IgD-negative memory B cell (primary cell): Measurements from ENCODE around the gene ORMDL3. TPM values are rescaled to one million over a fixed set of nuclear protein-coding genes. Genes with fewer than 3 reads are reported as not detected.

Experiments
- H3K27ac Mint-ChIP-seq, 3 donors: one replicate each; pipeline ENCODE4 v1.8.0; 2020 to 2022; ENCODE audit warnings: mild to moderate bottlenecking in 3 of 3, mixed read lengths in 3 of 3, moderate library complexity in 1 of 3
- H3K27me3 Mint-ChIP-seq: one replicate; pipeline ENCODE4 v1.8.0; 2021; ENCODE audit warnings: mixed read lengths
- H3K36me3 Mint-ChIP-seq: one replicate; pipeline ENCODE4 v1.8.0; 2020; ENCODE audit warnings: mild to moderate bottlenecking, mixed read lengths
- H3K4me1 Mint-ChIP-seq, 3 donors: one replicate each; pipeline ENCODE4 v1.8.0; 2020 to 2022; ENCODE audit warnings: mixed read lengths in 3 of 3, mild to moderate bottlenecking in 1 of 3
- H3K4me3 Mint-ChIP-seq, 4 donors: one replicate each; pipeline ENCODE4 v1.8.0; 2020 to 2022; ENCODE audit warnings: mild to moderate bottlenecking in 4 of 4, mixed read lengths in 4 of 4, moderate library complexity in 3 of 4
- H3K9me3 Mint-ChIP-seq, 3 donors: one replicate each; pipeline ENCODE4 v1.8.0; 2020 to 2021; ENCODE audit warnings: mixed read lengths in 3 of 3, mild to moderate bottlenecking in 1 of 3
- polyA plus RNA-seq: library from polyadenylated mRNA; unstranded; fragments of 300-500 nt; fragmentation: Illumina TruSeq; gene quantifications from one replicate; pipeline ENCODE4 v1.2.3, GENCODE V29; 2021

Gene ORMDL3
- polyA plus RNA-seq, 1 donor from 2014 or later, result 182 TPM

GRCh38 chr17:39938140-39938869 is 10.9 kb upstream of the ORMDL3 start:
- Mint-ChIP-seq H3K27ac (no peak overlapping the region), H3K4me3 (no peak overlapping the region), H3K4me1 (peaks cover 10 to 18% (median 11%) of the 10 kb centered on the region in 3 donors), H3K36me3 (peaks cover 2% of the 10 kb centered on the region), H3K9me3 (no peaks in the 10 kb centered on the region), H3K27me3 (no peaks in the 10 kb centered on the region)

GRCh38 chr17:39937447-39937846 is 10.0 kb upstream of the ORMDL3 start:
- no peaks in the 10 kb centered on the region for H3K9me3 Mint-ChIP-seq

GRCh38 chr17:39935909-39936308 is 8.5 kb upstream of the ORMDL3 start:
- peak overlapping the region in 1 of 4 donors; percentile 38 for H3K4me3 Mint-ChIP-seq
- H3K27ac Mint-ChIP-seq, result no peak overlapping the region
- H3K9me3 Mint-ChIP-seq, result no peaks in the 10 kb centered on the region
- no peaks in the 10 kb centered on the region for H3K27me3 Mint-ChIP-seq
- peaks cover 10 to 20% (median 11%) of the 10 kb centered on the region in 3 donors for H3K4me1 Mint-ChIP-seq
- no peaks in the 10 kb centered on the region for H3K36me3 Mint-ChIP-seq

More at GRCh38 chr17:39937447-39937846, 10.0 kb upstream of the ORMDL3 start:
- Mint-ChIP-seq H3K27ac (no peak overlapping the region), H3K4me1 (peaks cover 10 to 20% (median 11%) of the 10 kb centered on the region in 3 donors), H3K36me3 (peaks cover 2% of the 10 kb centered on the region), H3K27me3 (no peaks in the 10 kb centered on the region), H3K4me3 (peak overlapping the region in 1 of 4 donors; percentile 67)

- Mint-ChIP-seq H3K36me3 (no peaks in the 10 kb centered on the region), H3K9me3 (no peaks in the 10 kb centered on the region), H3K27ac (no peak overlapping the region), H3K4me1 (peaks cover 3 to 11% (median 6%) of the 10 kb centered on the region in 3 donors), H3K4me3 (peak overlapping the region in 1 of 4 donors; percentile 58), H3K27me3 (no peaks in the 10 kb centered on the region)
Observed at GRCh38 chr17:39934324-39934723, 6.9 kb upstream of the ORMDL3 start.

- H3K36me3 Mint-ChIP-seq, result no peaks in the 10 kb centered on the region
- H3K27ac Mint-ChIP-seq, result no peak overlapping the region
- peaks cover 1 to 9% (median 6%) of the 10 kb centered on the region in 3 donors for H3K4me1 Mint-ChIP-seq
- peak overlapping the region in 1 of 4 donors; percentile 58 for H3K4me3 Mint-ChIP-seq
- no peaks in the 10 kb centered on the region for H3K27me3 Mint-ChIP-seq
- no peaks in the 10 kb centered on the region for H3K9me3 Mint-ChIP-seq
Observed at GRCh38 chr17:39933912-39934311, 6.5 kb upstream of the ORMDL3 start.

GRCh38 chr17:39929646-39930407 is 2.4 kb upstream of the ORMDL3 start:
- H3K27ac Mint-ChIP-seq, result peak overlapping the region in 1 of 3 donors; percentile 83
- no peaks in the 10 kb centered on the region for H3K27me3 Mint-ChIP-seq
- H3K4me1 Mint-ChIP-seq, result peaks cover 10 to 24% (median 19%) of the 10 kb centered on the region in 3 donors
- no peaks in the 10 kb centered on the region for H3K36me3 Mint-ChIP-seq
- H3K4me3 Mint-ChIP-seq, result peak overlapping the region in 2 of 4 donors; percentile 47 to 89
- H3K9me3 Mint-ChIP-seq, result no peaks in the 10 kb centered on the region

GRCh38 chr17:39928858-39929645 is 1.7 kb upstream of the ORMDL3 start:
- H3K27me3 Mint-ChIP-seq, result no peaks in the 10 kb centered on the region
- peak overlapping the region in 1 of 3 donors; percentile 83 for H3K27ac Mint-ChIP-seq
- no peaks in the 10 kb centered on the region for H3K36me3 Mint-ChIP-seq
- H3K9me3 Mint-ChIP-seq, result no peaks in the 10 kb centered on the region
- H3K4me1 Mint-ChIP-seq, result peaks cover 13 to 32% (median 26%) of the 10 kb centered on the region in 3 donors
- peak overlapping the region in 1 of 4 donors; percentile 93 for H3K4me3 Mint-ChIP-seq

GRCh38 chr17:39927929-39928857 is 792 bp upstream of the ORMDL3 start:
- Mint-ChIP-seq H3K4me3 (peak overlapping the region; percentile 90 to 98 (median 95)), H3K4me1 (peaks cover 13 to 31% (median 26%) of the 10 kb centered on the region in 3 donors), H3K36me3 (no peaks in the 10 kb centered on the region), H3K27ac (peak overlapping the region; percentile 83 to 94 (median 83)), H3K27me3 (no peaks in the 10 kb centered on the region), H3K9me3 (no peaks in the 10 kb centered on the region)

GRCh38 chr17:39926588-39927100 is 757 bp downstream of the ORMDL3 start:
- peaks cover under 1% of the 10 kb centered on the region for H3K36me3 Mint-ChIP-seq
- peak overlapping the region; percentile 14 to 86 (median 67) for H3K27ac Mint-ChIP-seq
- H3K27me3 Mint-ChIP-seq, result no peaks in the 10 kb centered on the region
- H3K4me3 Mint-ChIP-seq, result peak overlapping the region; percentile 90 to 98 (median 95)
- peaks cover 18 to 35% (median 26%) of the 10 kb centered on the region in 3 donors for H3K4me1 Mint-ChIP-seq
- H3K9me3 Mint-ChIP-seq, result no peaks in the 10 kb centered on the region

- H3K36me3 Mint-ChIP-seq, result peaks cover 2% of the 10 kb centered on the region
- H3K4me1 Mint-ChIP-seq, result peaks cover 23 to 40% (median 30%) of the 10 kb centered on the region in 3 donors
- no peaks in the 10 kb centered on the region for H3K9me3 Mint-ChIP-seq
- no peaks in the 10 kb centered on the region for H3K27me3 Mint-ChIP-seq
- H3K27ac Mint-ChIP-seq, result peak overlapping the region; percentile 14 to 86 (median 67)
- peak overlapping the region; percentile 90 to 98 (median 95) for H3K4me3 Mint-ChIP-seq
Observed at GRCh38 chr17:39926135-39926587, 1.2 kb downstream of the ORMDL3 start.

GRCh38 chr17:39925282-39926134 is 1.9 kb downstream of the ORMDL3 start:
- Mint-ChIP-seq H3K4me3 (peak overlapping the region; percentile 90 to 98 (median 95)), H3K27ac (peak overlapping the region; percentile 14 to 68 (median 67)), H3K27me3 (no peaks in the 10 kb centered on the region), H3K36me3 (peaks cover 2% of the 10 kb centered on the region), H3K4me1 (peaks cover 29 to 46% (median 37%) of the 10 kb centered on the region in 3 donors), H3K9me3 (no peaks in the 10 kb centered on the region)

GRCh38 chr17:39924691-39925055 is 2.7 kb downstream of the ORMDL3 start:
- Mint-ChIP-seq H3K4me1 (peaks cover 33 to 52% (median 42%) of the 10 kb centered on the region in 3 donors), H3K27me3 (no peaks in the 10 kb centered on the region), H3K27ac (peak overlapping the region; percentile 67 to 93 (median 76)), H3K9me3 (no peaks in the 10 kb centered on the region), H3K4me3 (peak overlapping the region in 2 of 4 donors; percentile 47 to 93), H3K36me3 (peaks cover 7% of the 10 kb centered on the region)
